Endothelial cell of umbilical vein (primary cell): ENCODE results near the gene HUNK. TPM values are rescaled to one million over a fixed set of nuclear protein-coding genes. Genes with fewer than 3 reads are reported as not detected.

Experiments used
- BruUV-seq: library from RNA; stranded (reverse); fragments of 400-500 nt; replicated peaks from 2 replicates; lab custom pipeline; 2021; lab: Mats Ljungman, UMichigan
- CTCF ChIA-PET: fragments of 300-600, 350-600 bp; sonication (Branson Sonifier 250); formaldehyde crosslinking; loops from one replicate; lab custom pipeline; 2021; ENCODE audit warnings: antibody characterized with exemption, inconsistent platforms; lab: Charles Lee
- POLR2A ChIA-PET: fragments of 300-600, 350-600 bp; sonication (Branson Sonifier 250); formaldehyde crosslinking; loops from one replicate; lab custom pipeline; 2021; ENCODE audit warnings: antibody characterized with exemption, inconsistent platforms; lab: Charles Lee
- DNase-seq: peaks from one replicate; pipeline ENCODE4 v3.0.0-alpha.2; 2011; ENCODE audit warnings: low read depth, low spot score
- FAIRE-seq: peaks from 2 replicates; lab custom pipeline; 2011; peaks lifted over from hg19 to GRCh38; lab: Jason Lieb, UNC
- H2AFZ ChIP-seq: 2 replicates; pipeline ENCODE4 v1.6.0; 2012; ENCODE audit warnings: low read depth, low read length, control low read depth, inconsistent platforms
- H3K27ac ChIP-seq: 2 replicates; pipeline ENCODE4 v1.5.1; 2011; ENCODE audit warnings: low read depth, mild to moderate bottlenecking, control low read depth, low read length, moderate library complexity; ENCODE audit not compliant: insufficient read depth
- H3K27me3 ChIP-seq, 2 experiments: 2 replicates each; pipeline versions ENCODE4 v1.6.0 to v1.6.1; 2011; ENCODE audit warnings: low read length in 2 of 2, mixed read lengths in 1 of 2; ENCODE audit not compliant: control insufficient read depth in 2 of 2, insufficient read depth in 2 of 2
- H3K36me3 ChIP-seq, 2 experiments: 2 replicates in 1 of 2; 3 replicates in 1 of 2; pipeline ENCODE4 v1.5.1; 2011; ENCODE audit warnings: low read length in 2 of 2, mild to moderate bottlenecking in 1 of 2, moderate library complexity in 1 of 2; ENCODE audit not compliant: control insufficient read depth in 2 of 2, insufficient read depth in 2 of 2; ENCODE audit errors: extremely low read depth in 1 of 2
- H3K4me1 ChIP-seq: 3 replicates; pipeline ENCODE4 v1.5.1; 2011; ENCODE audit warnings: mild to moderate bottlenecking, low read length; ENCODE audit not compliant: control insufficient read depth, insufficient read depth; ENCODE audit errors: extremely low read depth
- H3K4me2 ChIP-seq: 2 replicates; pipeline ENCODE4 v1.6.1; 2011; ENCODE audit warnings: low read length, control low read depth, mixed read lengths; ENCODE audit not compliant: insufficient read depth
- H3K4me3 ChIP-seq, 3 experiments: fragments of 200-600 bp in 1 of 3; sonication (generic), shearing (Covaris generic) in 1 of 3; replicated peaks in 1 of 3; 2 replicates each; pipeline ENCODE4 v1.5.1; 2011 to 2016; ENCODE audit warnings: control low read depth in 3 of 3, low read length in 3 of 3, mild to moderate bottlenecking in 2 of 3, inconsistent platforms in 1 of 3, low read depth in 1 of 3, moderate library complexity in 1 of 3; ENCODE audit not compliant: insufficient read depth in 1 of 3
- H3K79me2 ChIP-seq: 2 replicates; pipeline ENCODE4 v1.6.0; 2012; ENCODE audit warnings: low read length, inconsistent platforms; ENCODE audit not compliant: control insufficient read depth, insufficient read depth
- H3K9ac ChIP-seq: replicated peaks from 2 replicates; pipeline ENCODE3; 2011; ENCODE audit warnings: low read length, control low read depth; ENCODE audit not compliant: insufficient read depth; ENCODE audit errors: extremely low read depth
- H3K9me1 ChIP-seq: replicated peaks from 3 replicates; pipeline ENCODE4 v1.6.0; 2011; ENCODE audit warnings: mild to moderate bottlenecking, low read length; ENCODE audit not compliant: control insufficient read depth, insufficient read depth; ENCODE audit errors: extremely low read depth
- H3K9me3 ChIP-seq: replicated peaks from 2 replicates; pipeline ENCODE4 v1.5.1; 2012; ENCODE audit warnings: low read length, inconsistent platforms; ENCODE audit not compliant: control insufficient read depth, insufficient read depth
- H4K20me1 ChIP-seq: replicated peaks from 2 replicates; pipeline ENCODE3; 2011; ENCODE audit warnings: mild to moderate bottlenecking, low read length; ENCODE audit not compliant: control insufficient read depth, insufficient read depth; ENCODE audit errors: extremely low read depth
- CTCF ChIP-seq, 2 donors: IDR thresholded peaks; 1 replicate in 1 of 2; 2 replicates in 1 of 2; pipeline ENCODE4 v1.5.1; 2011; ENCODE audit warnings: low read length in 2 of 2, mild to moderate bottlenecking in 2 of 2, moderate library complexity in 2 of 2, control low read depth in 1 of 2, inconsistent platforms in 1 of 2, low read depth in 1 of 2; ENCODE audit not compliant: insufficient read depth in 1 of 2; ENCODE audit errors: extremely low read depth in 1 of 2
- EZH2 ChIP-seq: IDR thresholded peaks from 2 replicates; pipeline ENCODE4 v1.6.1; 2012; ENCODE audit warnings: borderline replicate concordance, low read depth, mild to moderate bottlenecking, moderate library complexity, low read length, inconsistent platforms; ENCODE audit not compliant: severe bottlenecking
- FOS ChIP-seq: IDR thresholded peaks from 2 replicates; pipeline ENCODE4 v1.6.1; 2011; ENCODE audit warnings: mild to moderate bottlenecking, low read length, moderate library complexity, borderline replicate concordance; ENCODE audit not compliant: insufficient read depth
- GATA2 ChIP-seq: IDR thresholded peaks from 2 replicates; pipeline ENCODE4 v1.7.0; 2011; ENCODE audit warnings: low read depth, mild to moderate bottlenecking, moderate library complexity, mixed read lengths, low read length; ENCODE audit not compliant: insufficient read length, insufficient read depth
- JUN ChIP-seq: IDR thresholded peaks from 2 replicates; pipeline ENCODE4 v1.6.1; 2011; ENCODE audit warnings: borderline replicate concordance, low read depth; ENCODE audit not compliant: insufficient read length, insufficient read depth
- MAX ChIP-seq: IDR thresholded peaks from 2 replicates; pipeline ENCODE4 v1.6.1; 2011; ENCODE audit not compliant: insufficient read depth, insufficient read length
- MYC ChIP-seq: IDR thresholded peaks from one replicate; pipeline ENCODE4 v1.6.1; 2011; ENCODE audit warnings: mild to moderate bottlenecking, low read depth, low read length
- POLR2A ChIP-seq: IDR thresholded peaks from 2 replicates; pipeline ENCODE4 v1.6.1; 2012; ENCODE audit warnings: low read depth, mild to moderate bottlenecking, control low read depth, low read length
- POLR2AphosphoS5 ChIP-seq: IDR thresholded peaks from 2 replicates; pipeline ENCODE4 v1.6.1; 2012; ENCODE audit warnings: low read depth, mild to moderate bottlenecking, control low read depth, low read length, moderate library complexity; ENCODE audit not compliant: insufficient read depth
- dilution Hi-C: fragments of 300-500 bp; cut with MboI; formaldehyde crosslinking; loops from one replicate; pipeline ENCODE4 v1.15.0; 2019; ENCODE audit warnings: low sequenced_read_pairs; ENCODE audit not compliant: extremely low pct_ligation_motif_present
- intact Hi-C: fragments of 100-400 bp; cut with micrococcal nuclease; formaldehyde crosslinking; loops from one replicate; pipeline ENCODE4 v1.10.0; 2022
- polyA plus RNA-seq, 4 experiments: library from polyadenylated mRNA; depleted of rRNA in 3 of 4; stranded (reverse) in 3 of 4; unstranded in 1 of 4; fragments of >200 nt; gene quantifications; 2 replicates each; pipeline versions ENCODE4 v1.2.1 to v1.2.3, GENCODE V29; 2011 to 2012; ENCODE audit warnings: missing spikeins in 1 of 4
- total RNA-seq: library from RNA; stranded (reverse); gene quantifications from 2 replicates; pipeline ENCODE4 v1.2.3, GENCODE V29; 2021

HUNK gene
- total and polyA plus RNA-seq, 2 donors (not counting 3 experiments of a cell fraction or from before 2014, with no cell fraction given) = not detected

- Histone ChIP-seq H4K20me1 (no peaks in the 10 kb centered on the region), H3K79me2 (no peaks in the 10 kb centered on the region), H3K9ac (no peak overlapping the region), H3K27me3 (no peaks in the 10 kb centered on the region), H3K4me1 (no peaks in the 10 kb centered on the region), H3K4me2 (no peak overlapping the region), H3K9me1 (no peaks in the 10 kb centered on the region), H3K9me3 (peaks cover 2% of the 10 kb centered on the region), H2AFZ (no peak overlapping the region), H3K27ac (no peak overlapping the region), H3K4me3 (no peak overlapping the region), H3K36me3 (no peaks in the 10 kb centered on the region)
- FAIRE-seq (no peak), DNase-seq (no peak)
- dilution Hi-C loops = no loop called here
- intact Hi-C loops = no loop called here
- no peak for TF ChIP-seq CTCF (IDR thresholded peaks at IDR 0.05; ENCODE audit: extremely low read depth in 1 of 2, insufficient read depth in 1 of 2, low read depth in 1 of 2, low read length in 2 of 2)
- TF ChIP-seq FOS = no peak
- no peak for TF ChIP-seq MYC
- TF ChIP-seq EZH2 = no peak
- no peak for TF ChIP-seq MAX
- no peak for TF ChIP-seq JUN
- TF ChIP-seq POLR2A = no peak
- no peak for TF ChIP-seq POLR2AphosphoS5
- no peak for TF ChIP-seq GATA2
- BruUV-seq = no TSS peak
- POLR2A ChIA-PET = no interaction called here
- CTCF ChIA-PET = no interaction called here
Measured at GRCh38 chr21:32034850-32035249, 162.0 kb downstream of the HUNK start.
